A673 (cell line): Measurements from ENCODE around the gene GPHA2.

Source experiments
- EZH2 ChIP-seq: fragments of 200-600 bp; sonication (generic); IDR thresholded peaks from 2 replicates; pipeline ENCODE4 v1.6.1; 2017; ENCODE audit warnings: borderline replicate concordance, low read depth, mild to moderate bottlenecking, mixed read lengths, antibody characterized with exemption, low read length; ENCODE audit not compliant: poor library complexity, severe bottlenecking
- TF ChIP-seq, protein P1 (sequence below): fragments of 300-800, 200-600 bp; sonication (generic); conservative IDR thresholded peaks from 2 replicates; pipeline ENCODE4 v1.5.1; 2017; ENCODE audit warnings: low read depth, mild to moderate bottlenecking, antibody characterized with exemption, low read length, moderate library complexity, mixed read lengths

DNA sequence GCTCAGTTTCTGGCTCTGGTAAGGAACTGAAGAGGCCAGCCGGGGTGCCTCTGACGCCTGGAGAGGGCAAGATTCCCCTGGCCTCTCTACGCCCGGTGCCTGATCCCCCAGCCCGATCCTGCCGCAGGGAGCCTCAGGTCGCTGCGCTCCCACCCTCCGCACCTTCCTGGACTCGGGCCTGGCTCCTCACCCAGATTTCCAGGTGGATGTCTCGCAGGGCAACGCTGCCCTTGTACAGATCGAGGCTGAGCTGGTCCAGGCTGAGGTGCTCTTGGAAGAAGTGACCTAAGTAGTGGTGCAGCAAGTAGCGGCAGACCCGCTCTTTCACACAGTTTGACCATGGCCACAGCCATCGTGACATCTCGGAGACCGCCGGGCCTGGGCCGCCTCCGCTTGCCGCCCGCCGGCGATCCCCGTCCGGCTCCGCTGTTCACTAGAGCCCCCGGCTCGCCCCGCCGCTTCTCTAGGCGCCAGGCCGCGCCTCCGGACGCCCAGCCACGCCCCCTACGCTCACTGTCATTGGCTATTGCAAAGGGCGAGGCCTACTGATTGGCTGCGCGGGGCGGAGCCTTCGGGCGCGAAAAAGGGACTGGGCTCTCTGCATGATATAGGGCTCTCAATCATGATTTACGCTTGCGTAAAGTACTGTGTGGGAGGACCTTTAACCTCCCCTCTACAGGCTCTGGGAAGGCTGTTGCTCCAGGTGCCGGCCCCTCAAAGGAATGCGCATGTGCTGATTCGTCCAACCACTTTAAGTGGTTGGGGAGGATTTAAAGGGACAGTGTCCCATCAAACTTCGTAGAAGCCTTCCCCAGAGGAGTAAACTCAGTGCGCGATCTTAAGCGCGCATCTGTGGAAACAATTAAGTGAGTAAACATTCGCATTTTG, 18.7 kb downstream of the GPHA2 start, which contains the start of gene ATG2A:
- no peak for TF ChIP-seq EZH2
- TF ChIP-seq, protein P1, sequence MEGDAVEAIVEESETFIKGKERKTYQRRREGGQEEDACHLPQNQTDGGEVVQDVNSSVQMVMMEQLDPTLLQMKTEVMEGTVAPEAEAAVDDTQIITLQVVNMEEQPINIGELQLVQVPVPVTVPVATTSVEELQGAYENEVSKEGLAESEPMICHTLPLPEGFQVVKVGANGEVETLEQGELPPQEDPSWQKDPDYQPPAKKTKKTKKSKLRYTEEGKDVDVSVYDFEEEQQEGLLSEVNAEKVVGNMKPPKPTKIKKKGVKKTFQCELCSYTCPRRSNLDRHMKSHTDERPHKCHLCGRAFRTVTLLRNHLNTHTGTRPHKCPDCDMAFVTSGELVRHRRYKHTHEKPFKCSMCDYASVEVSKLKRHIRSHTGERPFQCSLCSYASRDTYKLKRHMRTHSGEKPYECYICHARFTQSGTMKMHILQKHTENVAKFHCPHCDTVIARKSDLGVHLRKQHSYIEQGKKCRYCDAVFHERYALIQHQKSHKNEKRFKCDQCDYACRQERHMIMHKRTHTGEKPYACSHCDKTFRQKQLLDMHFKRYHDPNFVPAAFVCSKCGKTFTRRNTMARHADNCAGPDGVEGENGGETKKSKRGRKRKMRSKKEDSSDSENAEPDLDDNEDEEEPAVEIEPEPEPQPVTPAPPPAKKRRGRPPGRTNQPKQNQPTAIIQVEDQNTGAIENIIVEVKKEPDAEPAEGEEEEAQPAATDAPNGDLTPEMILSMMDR: no peak
